Erythroblast (primary cell): ENCODE data around the gene ARSK.
"Not testable (repeated sequence)": the region's sequence is repeated elsewhere in the genome, so short reads cannot be mapped to it uniquely, and the experiment has no call there.

Source experiments
- DNase-seq, 2 experiments: peaks; one replicate each; lab custom pipeline; 2025; lab: John Stamatoyannopoulos, UW
- GATA1 ChIP-seq: IDR thresholded peaks from 2 replicates; pipeline ENCODE4 v1.6.1; 2011; ENCODE audit warnings: low read depth, mild to moderate bottlenecking, control low read depth, low read length, moderate library complexity
- POLR2A ChIP-seq: IDR thresholded peaks from 2 replicates; pipeline ENCODE4 v1.6.1; 2011; ENCODE audit warnings: mild to moderate bottlenecking, low read length

Gene ARSK

DNA sequence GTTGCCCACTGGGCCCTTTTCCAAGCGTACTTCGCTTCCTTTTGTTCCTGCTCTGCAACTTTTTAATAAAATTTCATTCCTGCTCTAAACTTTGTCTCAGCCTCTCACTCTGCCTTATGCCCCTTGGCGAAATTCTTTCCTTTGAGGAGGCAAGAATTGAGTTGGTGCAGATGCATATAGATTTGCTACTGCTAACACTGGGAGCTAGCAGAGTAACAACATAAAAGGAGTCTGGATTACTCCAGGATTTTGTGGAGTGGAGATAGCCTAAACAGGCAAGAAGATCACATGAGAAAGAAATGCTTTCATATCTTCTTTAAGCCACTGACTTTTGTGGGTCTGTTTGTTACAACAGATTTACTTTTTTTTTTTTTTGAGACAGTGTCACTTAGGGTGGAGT is 78.8 kb downstream of the ARSK start:
- no peak for DNase-seq
- no peak for TF ChIP-seq POLR2A
- TF ChIP-seq GATA1 = no peak

DNA sequence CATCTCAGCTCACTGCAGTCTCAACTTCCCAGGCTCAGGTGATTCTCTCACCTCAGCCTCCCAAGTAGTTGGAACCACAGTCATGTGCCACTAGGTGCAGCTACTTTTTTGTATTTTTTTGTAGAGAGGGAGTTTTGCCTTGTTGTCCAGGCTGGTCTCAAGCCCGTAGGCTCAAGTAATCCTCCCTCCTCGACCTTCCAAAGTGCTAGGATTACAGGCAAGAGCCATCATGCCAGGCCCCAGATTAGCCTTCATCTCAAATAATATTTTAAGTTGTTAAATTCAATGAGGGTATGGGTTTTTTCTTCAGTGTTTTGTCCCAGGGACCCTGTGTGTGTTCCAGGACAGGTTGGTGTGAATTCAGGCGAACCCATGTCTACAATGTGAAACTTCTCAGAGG is 79.2 kb downstream of the ARSK start:
- no peak for DNase-seq
- TF ChIP-seq GATA1 = no peak
- no peak for TF ChIP-seq POLR2A

DNA sequence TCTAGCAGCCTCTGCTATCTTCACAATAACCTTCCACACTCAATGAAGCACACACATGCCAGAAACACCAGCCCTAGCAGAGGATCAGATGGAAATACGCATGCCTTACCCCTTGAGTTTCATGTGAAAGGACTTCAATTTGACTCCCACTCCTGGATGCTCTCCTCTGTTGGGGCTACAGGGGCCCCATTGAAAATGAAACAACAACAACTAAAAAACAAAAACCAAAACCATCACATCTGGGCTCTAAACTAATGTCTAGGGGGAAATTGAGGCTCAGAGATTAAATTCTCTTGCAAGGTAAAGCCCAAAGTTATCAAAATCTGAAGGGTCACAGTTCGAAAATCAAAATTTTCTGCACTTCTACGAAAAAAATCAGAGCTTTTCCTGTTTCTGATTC is 83.7 kb downstream of the ARSK start:
- no peak for DNase-seq
- TF ChIP-seq POLR2A (no peak), GATA1 (no peak)

DNA sequence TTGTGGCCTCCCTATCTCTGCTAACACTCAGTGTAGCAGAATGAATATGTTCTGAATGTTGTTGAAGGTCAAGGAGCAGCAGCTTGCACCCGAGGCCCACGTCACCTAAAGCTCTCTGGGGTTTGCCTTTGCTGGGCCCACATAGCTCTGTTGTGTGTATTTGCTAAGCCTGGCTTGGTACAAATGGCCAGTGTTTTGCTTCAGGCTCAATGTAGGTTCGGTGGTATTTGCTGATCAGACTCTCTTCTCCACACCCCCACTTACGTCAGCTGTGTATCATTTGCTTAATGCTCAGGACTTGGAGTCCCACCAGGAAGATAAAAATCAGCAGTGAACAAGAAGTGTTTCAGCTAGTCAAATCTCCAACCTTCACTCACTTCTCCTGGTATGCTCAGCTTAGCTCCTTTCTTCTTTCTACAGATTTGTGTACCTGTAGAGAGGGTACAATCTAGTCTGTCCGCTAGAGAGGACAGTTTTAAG is 86.9 kb downstream of the ARSK start:
- TF ChIP-seq GATA1 (no peak), POLR2A (no peak)
- peak in 1 of 2 experiments; percentile 24 for DNase-seq

DNA sequence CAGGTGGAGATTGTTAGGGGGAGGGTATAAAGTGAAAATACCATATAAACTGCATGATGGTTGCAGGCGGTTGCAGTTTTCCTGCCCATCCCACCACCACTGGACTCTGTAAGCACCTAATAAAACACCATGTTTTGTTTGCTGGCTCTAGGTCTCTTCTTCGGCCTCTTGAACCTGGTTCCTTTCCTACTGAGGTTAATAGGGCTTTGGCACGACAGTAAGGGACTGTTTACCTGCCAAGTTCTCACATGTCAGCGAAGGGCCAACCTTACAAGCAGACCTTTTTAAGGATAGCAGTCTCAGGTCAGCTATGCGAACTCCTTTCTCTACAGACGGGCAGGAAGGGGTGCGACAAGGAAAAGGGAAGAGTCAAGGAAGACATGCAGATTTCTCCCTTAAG is 88.3 kb downstream of the ARSK start:
- no peak for TF ChIP-seq GATA1
- TF ChIP-seq POLR2A = no peak
- no peak for DNase-seq

DNA sequence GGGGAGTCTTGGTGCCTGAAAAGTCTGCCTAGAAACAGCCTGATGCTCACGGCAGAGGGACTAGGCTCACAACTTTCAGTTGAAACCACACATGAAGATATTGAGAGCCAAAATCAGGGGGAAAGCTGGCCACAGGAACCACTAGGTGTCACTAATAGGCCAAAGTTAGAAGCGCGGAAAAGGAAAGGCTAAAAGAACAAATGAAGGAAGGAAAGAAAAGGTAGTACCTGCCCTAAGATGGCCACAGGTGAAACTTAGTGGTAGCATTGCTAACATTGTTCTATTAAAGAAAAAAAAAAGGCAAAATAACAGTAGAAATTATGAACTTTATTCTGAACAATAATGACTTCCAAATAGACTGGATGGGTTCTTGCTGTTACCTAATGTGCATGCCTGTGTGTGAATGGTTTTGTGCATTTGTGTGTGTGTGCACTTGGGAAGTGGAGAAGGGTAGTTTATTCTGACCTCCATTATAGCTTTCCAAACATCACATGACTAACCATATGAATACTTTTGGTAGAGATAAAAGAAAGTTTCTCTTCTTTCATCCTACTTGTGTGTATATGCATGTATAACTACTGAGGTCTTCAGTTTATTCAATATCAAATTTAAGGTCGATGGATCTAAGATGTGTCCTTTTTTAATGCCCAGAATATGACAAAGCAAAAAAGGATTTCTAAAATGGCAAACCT is 89.6 kb downstream of the ARSK start:
- DNase-seq = peak; percentile 66 to 79
- TF ChIP-seq POLR2A = no peak

DNA sequence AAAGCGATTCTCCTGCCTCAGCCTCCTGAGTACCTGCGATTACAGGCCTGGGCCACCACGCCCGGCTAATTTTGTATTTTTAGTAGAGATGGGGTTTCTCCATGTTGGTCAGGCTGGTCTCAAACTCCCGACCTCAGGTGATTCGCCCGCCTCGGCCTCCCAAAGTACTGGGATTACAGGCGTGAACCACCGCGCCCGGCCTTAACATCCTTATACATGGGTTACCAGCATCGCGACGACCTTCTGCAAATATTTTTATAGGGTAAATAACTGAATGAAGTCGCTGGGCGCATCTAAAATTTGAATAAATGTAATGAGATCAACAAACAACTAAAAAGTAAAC is 91.3 kb downstream of the ARSK start:
- DNase-seq = not testable (repeated sequence)

DNA sequence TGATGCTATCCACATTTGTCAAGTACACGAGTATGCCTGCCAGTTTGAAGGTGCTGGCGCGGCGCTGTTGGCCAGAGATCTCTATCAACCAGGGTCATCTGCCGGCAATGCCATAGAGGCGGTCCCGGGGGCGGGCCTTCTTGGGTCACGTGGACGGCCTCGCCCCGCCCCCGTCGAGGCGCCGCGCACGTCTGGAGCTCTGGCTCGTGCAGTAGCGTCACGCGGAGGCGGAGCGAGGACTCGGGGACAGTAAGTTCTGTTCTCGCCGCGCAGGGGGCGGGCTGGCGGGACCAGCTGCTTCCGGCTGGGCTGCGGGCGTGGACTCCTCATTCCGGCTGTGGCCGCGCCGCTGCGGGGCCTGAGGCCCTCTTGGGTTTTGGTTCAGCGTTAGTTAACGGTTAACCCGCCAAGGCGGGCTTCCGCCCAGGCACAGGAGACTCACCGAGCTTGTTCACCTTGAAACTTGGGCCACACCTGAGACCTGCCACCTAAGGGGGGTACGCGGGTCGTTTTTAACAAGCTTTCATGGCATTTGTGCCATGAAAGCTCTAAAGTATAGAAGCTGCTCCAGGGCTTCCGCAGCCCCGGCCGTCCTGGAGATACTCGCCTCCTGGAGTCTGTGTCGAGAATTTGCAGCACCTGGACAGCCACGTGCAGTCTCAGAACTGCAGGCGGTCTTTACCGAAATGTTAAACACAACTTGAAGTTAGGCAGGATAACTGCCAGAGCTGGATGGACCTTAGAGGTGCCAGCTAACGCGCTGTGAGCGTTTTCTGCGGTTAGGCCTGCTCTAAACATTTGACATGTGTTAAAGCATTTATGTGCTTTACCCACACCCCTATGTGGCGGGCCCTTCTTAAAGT is 91.9 kb downstream of the ARSK start, which contains the start of gene RFESD:
Gene RFESD (plus strand): TSS at position 209 of the 863 bp plus-strand sequence. CDS start 5,495 bp downstream, outside the sequence.
- TF ChIP-seq GATA1 (peak; percentile 49), POLR2A (peak; percentile 99)
- peak; percentile 99 to 100 for DNase-seq

DNA sequence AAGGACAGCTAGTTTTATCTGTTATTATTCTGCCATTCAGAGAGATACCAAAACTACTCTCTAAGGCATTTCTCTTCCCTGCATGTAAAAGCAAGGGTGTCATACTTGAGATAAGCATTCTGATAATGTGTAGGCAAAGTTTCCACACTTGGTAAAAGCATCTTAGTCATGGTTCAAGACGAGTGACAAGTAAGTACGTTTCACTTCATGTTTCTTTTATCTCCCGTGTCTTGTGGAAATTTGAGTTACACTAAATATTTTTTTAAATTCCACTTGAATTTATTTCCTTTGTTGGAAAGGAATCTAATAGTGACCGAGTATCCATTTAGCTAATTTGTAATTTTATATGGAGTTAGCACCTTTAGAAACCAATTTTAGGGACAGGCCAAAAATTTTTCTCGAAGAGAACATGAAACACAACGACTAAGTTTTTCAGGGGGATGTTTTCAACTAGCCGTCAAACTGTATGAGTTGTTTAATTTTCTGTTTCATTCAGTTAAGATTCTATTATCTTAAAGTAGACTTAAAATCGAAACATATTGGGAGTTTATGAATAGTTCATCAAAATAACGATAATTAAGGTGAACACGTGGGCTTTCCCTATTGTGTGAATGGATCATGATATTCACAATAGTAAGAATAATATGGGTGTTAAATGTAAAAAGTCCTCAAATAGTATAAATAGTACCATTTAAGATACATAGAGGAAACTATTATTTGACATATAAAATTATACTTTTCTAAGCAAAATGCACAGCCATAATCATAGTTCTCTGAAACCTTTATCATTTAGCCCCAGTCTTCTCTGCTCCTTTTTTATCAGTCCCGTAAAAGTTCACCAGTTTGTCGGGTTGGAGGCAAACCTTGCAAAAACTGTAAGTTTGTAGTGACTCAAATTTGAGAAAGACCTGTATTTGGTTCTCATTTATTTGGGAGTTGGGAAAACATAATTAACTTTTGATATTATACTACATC is 93.3 kb downstream of the ARSK start:
- TF ChIP-seq GATA1 (no peak), POLR2A (peak; percentile 97)
- DNase-seq = peak; percentile 92 to 95

DNA sequence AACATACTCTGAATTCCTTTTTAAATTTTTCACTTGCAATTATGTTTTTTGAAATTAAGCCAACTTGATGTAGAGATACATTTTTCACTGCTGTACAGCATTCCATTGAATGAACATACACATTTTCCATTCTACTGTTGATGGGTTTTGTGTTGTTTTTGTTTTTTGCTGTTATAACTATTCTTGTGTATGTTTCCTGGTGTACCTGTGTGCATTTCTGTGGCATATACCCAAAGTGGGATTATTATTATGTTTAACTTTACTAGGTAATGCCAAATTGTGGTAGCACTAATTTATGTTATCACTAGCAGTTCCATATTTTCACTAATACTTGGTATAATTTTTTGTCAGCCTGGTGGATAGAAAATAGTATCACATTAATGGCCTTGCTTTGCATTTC is 94.4 kb downstream of the ARSK start:
- peak; percentile 44 to 67 for DNase-seq
- TF ChIP-seq POLR2A (no peak), GATA1 (no peak)

DNA sequence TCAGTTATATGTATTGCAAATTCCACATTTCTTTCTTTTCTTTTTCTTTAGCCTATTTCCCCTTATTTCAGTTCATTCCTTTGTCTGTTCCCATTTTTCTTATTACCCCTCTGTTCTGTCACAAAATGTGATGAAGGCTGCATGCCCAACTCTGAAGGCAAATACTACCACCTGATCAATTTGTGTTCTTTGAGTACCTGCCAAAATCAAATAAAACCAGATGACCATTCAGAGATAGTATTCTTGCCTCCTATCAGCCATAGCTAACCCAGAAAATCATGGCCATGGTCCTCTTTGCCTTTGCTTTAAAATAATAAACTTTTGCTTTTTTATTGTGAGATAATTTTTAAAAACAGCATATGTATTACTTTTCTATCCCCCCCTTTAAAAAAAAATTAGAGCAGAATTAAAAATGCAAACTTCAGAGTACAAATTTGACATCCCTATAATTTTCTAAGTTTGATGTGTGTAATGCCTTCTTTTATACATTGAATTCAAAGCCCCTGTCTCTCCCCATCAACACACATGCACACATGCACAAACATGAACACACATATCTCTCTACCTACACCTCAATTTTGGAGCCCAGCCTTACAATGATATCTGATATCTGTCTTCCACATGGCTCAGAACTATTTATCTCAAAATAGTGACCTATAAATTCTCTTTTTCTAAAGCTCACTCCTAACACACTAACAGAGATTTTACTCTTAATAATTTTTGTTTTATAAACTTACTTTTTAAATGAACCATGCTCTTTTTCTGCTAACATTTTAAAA is 95.1 kb downstream of the ARSK start:
- peak; percentile 59 to 69 for DNase-seq
- TF ChIP-seq GATA1 (no peak), POLR2A (no peak)

DNA sequence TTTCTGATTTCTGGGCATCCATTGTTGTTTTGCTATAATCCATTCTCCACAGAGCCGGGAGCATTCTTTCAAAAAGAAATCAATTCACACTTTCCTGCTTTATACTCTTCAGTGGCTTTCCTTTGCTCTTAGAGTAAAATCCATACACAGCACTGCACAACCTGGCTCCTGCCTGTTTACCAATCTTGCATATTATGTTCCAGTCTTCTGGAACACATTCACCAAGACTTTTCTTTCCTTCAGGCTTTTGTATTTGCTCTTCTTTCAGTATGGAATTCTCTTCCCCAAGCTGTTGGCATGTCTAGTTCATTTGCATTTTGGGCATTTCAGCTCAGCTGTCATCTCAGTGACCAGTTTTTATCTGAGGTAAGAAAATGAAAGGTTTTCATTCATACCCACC is 97.9 kb downstream of the ARSK start:
- TF ChIP-seq POLR2A (no peak), GATA1 (no peak)
- no peak for DNase-seq

DNA sequence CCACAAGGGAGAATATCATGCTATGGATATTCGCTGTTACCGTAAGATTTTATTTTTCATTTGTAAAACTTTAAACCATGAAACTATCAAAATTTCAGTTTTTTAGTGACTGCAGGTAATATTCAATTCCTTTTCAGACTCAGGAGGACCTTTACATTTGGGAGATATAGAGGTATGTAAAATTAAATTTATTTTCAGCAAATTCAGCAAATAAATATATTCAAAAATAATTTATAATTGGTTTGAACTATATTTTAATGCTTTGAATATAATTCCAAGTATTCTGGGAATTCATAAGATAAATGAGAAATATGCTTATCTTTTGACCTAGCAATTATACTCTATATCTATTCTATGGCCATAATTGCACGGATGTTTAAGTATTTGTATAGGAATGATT is 99.3 kb downstream of the ARSK start:
- no peak for DNase-seq
- no peak for TF ChIP-seq GATA1
- TF ChIP-seq POLR2A = no peak
